Stomach (tissue), 9 donors: ENCODE results near the gene NAGPA. TPM values are rescaled to one million over a fixed set of nuclear protein-coding genes. Genes with fewer than 3 reads are reported as not detected.
A peak's percentile ranks its signal among the peaks of the same experiment; 100 is the strongest.

Source experiments
- DNase-seq, 2 donors: peaks; one replicate each; pipeline versions ENCODE4 v3.0.0 to v3.0.0-alpha.2; 2013 to 2019
- H3K27ac ChIP-seq, 5 donors: fragments of 200-600 bp in 4 of 5; sonication (generic) in 4 of 5; one replicate each; pipeline ENCODE4 v1.5.1; 2013 to 2019; ENCODE audit warnings: mild to moderate bottlenecking in 1 of 5, moderate library complexity in 1 of 5
- H3K27me3 ChIP-seq, 3 donors: fragments of 200-600 bp; sonication (generic); one replicate each; pipeline ENCODE4 v1.5.1; 2017 to 2019; ENCODE audit warnings: mixed run types in 1 of 3
- H3K36me3 ChIP-seq, 4 donors: fragments of 200-600 bp; sonication (generic); 1 replicate in 3 of 4; 2 replicates in 1 of 4; pipeline ENCODE4 v1.5.1; 2016 to 2019
- H3K4me1 ChIP-seq, 4 donors: fragments of 200-600 bp; sonication (generic); one replicate each; pipeline ENCODE4 v1.5.1; 2016 to 2019
- H3K4me3 ChIP-seq, 4 donors: fragments of 200-600 bp; sonication (generic) in 3 of 4; one replicate each; pipeline ENCODE4 v1.5.1; 2016 to 2019; ENCODE audit warnings: mild to moderate bottlenecking in 1 of 4
- H3K9me3 ChIP-seq, 4 donors: fragments of 200-600 bp; sonication (generic); one replicate each; pipeline ENCODE4 v1.5.1; 2016 to 2019
- EP300 ChIP-seq: sonication (generic); formaldehyde crosslinking; IDR thresholded peaks from one replicate; pipeline ENCODE4 v1.6.1; 2017; ENCODE audit warnings: antibody characterized with exemption
- POLR2A ChIP-seq, 4 donors: fragments of 450-650 bp; IDR thresholded peaks; one replicate each; pipeline ENCODE4 v1.6.1; 2016; ENCODE audit warnings: antibody characterized with exemption in 4 of 4, control low read depth in 2 of 4, mild to moderate bottlenecking in 1 of 4, moderate library complexity in 1 of 4
- POLR2AphosphoS5 ChIP-seq, 3 donors: sonication (generic); formaldehyde crosslinking; IDR thresholded peaks; one replicate each; pipeline ENCODE4 v1.6.1; 2016; ENCODE audit warnings: antibody characterized with exemption in 3 of 3
- WGBS, 5 donors: extraction: QIAGEN DNeasy Blood & Tissue Kit in 3 of 5; methylation state at CpG; one replicate each; pipeline versions ENCODE4 v1.1.5 to v1.1.7; 2013 to 2018; 5-methylcytosine and 5-hydroxymethylcytosine counted together
- intact Hi-C: fragments of 100-400 bp; cut with DNase I; formaldehyde crosslinking; loops from one replicate; pipeline ENCODE4 v1.15.1; 2023; ENCODE audit warnings: low total_unique reads
- polyA plus RNA-seq, 3 donors: library from polyadenylated mRNA; stranded (reverse); fragments of 200-250 nt; gene quantifications; one replicate each; pipeline ENCODE4 v1.2.3, GENCODE V29; 2013
- total RNA-seq, 5 donors: library from RNA; depleted of rRNA; stranded (reverse); fragments of >200 nt; gene quantifications; one replicate each; pipeline versions ENCODE4 v1.1.0 to v1.2.3, GENCODE V29; 2014 to 2016
- TF ChIP-seq, protein P1 (sequence below), 7 experiments: fragments of 450-650 bp in 4 of 7; fragments of 200-600 bp in 3 of 7; sonication (generic) in 3 of 7; IDR thresholded peaks; one replicate each; pipeline ENCODE4 v1.5.1; 2016 to 2019; ENCODE audit warnings: antibody characterized with exemption in 7 of 7, control low read depth in 2 of 7, mild to moderate bottlenecking in 1 of 7
- donor health status: healthy with polysubstance abuse.
- donor health status: Bipolar disorder and iron deficiency.
- donor health status: healthy.

Gene NAGPA
- total and polyA plus RNA-seq, 8 donors = 10.0 to 139 (median 24.2) TPM

GRCh38 chr16:5035909-5036227 is 2.1 kb upstream of the NAGPA start:
- intact Hi-C loops = no loop called here
- no peak for DNase-seq
- Histone ChIP-seq H3K9me3 (no peaks in the 10 kb centered on the region), H3K4me3 (no peak overlapping the region), H3K27me3 (no peaks in the 10 kb centered on the region), H3K4me1 (peaks cover 25 to 50% (median 46%) of the 10 kb centered on the region in 4 donors), H3K27ac (peak overlapping the region; percentile 34 to 88 (median 41)), H3K36me3 (peaks cover 0 to 11% (median 6%) of the 10 kb centered on the region in 4 donors)
- no peak for TF ChIP-seq EP300
- TF ChIP-seq, protein P1, sequence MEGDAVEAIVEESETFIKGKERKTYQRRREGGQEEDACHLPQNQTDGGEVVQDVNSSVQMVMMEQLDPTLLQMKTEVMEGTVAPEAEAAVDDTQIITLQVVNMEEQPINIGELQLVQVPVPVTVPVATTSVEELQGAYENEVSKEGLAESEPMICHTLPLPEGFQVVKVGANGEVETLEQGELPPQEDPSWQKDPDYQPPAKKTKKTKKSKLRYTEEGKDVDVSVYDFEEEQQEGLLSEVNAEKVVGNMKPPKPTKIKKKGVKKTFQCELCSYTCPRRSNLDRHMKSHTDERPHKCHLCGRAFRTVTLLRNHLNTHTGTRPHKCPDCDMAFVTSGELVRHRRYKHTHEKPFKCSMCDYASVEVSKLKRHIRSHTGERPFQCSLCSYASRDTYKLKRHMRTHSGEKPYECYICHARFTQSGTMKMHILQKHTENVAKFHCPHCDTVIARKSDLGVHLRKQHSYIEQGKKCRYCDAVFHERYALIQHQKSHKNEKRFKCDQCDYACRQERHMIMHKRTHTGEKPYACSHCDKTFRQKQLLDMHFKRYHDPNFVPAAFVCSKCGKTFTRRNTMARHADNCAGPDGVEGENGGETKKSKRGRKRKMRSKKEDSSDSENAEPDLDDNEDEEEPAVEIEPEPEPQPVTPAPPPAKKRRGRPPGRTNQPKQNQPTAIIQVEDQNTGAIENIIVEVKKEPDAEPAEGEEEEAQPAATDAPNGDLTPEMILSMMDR (IDR thresholded peaks at IDR 0.05) = no peak
- no peak for TF ChIP-seq POLR2AphosphoS5 (IDR thresholded peaks at IDR 0.05)
- TF ChIP-seq POLR2A (IDR thresholded peaks at IDR 0.05) = no peak
- WGBS, 5 donors = 44 to 61% (median 56%) methylated on average over 1 of the region's 1 CpG

- WGBS, 5 donors = 5 to 14% (median 11%) methylated on average over 2 of the region's 2 CpGs
- peak overlapping the region; percentile 66 to 98 (median 90) for H3K4me3 ChIP-seq
- no peak for DNase-seq
Measured at GRCh38 chr16:5034167-5034523, 410 bp upstream of the NAGPA start.

DNA sequence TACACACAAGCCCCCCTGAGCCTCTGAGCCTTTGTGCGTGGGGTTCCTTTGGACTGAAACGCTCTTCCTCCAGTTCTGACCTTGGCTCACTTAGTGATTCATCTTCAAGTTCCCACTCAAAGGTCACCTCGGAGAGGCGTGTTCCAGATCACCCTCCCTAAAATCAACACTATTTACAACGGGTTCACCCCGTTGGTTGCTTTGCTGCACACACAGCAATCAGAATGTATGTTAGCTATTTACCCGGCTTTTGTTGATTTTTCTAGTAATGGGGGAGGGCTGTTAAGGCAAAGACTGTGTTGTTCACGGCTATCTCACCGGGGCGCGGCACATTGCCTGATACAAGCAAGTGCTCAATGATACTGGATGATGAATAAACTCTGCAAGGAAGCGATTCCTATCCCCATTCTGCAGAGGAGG is 977 bp downstream of the NAGPA start:
- Histone ChIP-seq H3K36me3 (peaks cover 9 to 42% (median 33%) of the 10 kb centered on the region in 4 donors), H3K27ac (peak overlapping the region; percentile 81 to 88 (median 84)), H3K27me3 (no peaks in the 10 kb centered on the region), H3K9me3 (no peaks in the 10 kb centered on the region), H3K4me1 (peaks cover 25 to 50% (median 46%) of the 10 kb centered on the region in 4 donors), H3K4me3 (peak overlapping the region; percentile 66 to 98 (median 90))
- peak; percentile 40 to 77 for DNase-seq
- intact Hi-C loops = no loop called here
- 16 to 34% (median 20%) methylated on average over 11 to 12 of the region's 12 CpGs for WGBS, 5 donors
- TF ChIP-seq POLR2AphosphoS5 (IDR thresholded peaks at IDR 0.05) = peak in 1 of 3 donors; percentile 63
- TF ChIP-seq, protein P1 (IDR thresholded peaks at IDR 0.05) = no peak

More at GRCh38 chr16:5034167-5034523, 410 bp upstream of the NAGPA start:
- no peak for TF ChIP-seq EP300
- Histone ChIP-seq H3K4me1 (peaks cover 25 to 50% (median 46%) of the 10 kb centered on the region in 4 donors), H3K36me3 (peaks cover 0 to 28% (median 20%) of the 10 kb centered on the region in 4 donors), H3K9me3 (no peaks in the 10 kb centered on the region), H3K27me3 (no peaks in the 10 kb centered on the region), H3K27ac (peak overlapping the region in 4 of 5 donors; percentile 81 to 88 (median 83))
- intact Hi-C loops = no loop called here

DNA sequence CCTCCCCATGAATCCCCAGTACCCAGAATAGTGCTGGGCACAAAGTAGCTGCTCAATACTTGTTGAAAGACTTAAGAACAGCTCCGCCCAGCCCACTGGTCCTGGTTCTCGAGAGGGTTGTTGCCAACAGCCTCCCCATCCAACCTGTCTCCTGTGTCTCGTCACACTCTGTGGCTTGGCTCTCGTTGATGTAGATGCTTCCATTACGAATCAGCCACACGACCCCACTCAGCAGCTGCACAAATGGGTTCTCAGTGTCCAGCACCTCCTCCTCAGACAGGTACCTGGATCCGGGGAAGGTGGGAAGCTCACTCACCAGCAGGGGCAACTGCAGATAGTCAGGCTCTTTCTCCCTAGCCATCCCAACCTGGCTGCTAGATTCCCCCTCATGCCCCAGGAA is 2.1 kb downstream of the NAGPA start:
- Histone ChIP-seq H3K36me3 (peaks cover 18 to 53% (median 45%) of the 10 kb centered on the region in 4 donors), H3K4me1 (peaks cover 25 to 46% (median 44%) of the 10 kb centered on the region in 4 donors), H3K27me3 (no peaks in the 10 kb centered on the region), H3K9me3 (no peaks in the 10 kb centered on the region), H3K27ac (no peak overlapping the region), H3K4me3 (no peak overlapping the region)
- WGBS, 5 donors = 79 to 88% (median 86%) methylated on average over 7 of the region's 7 CpGs
- no peak for TF ChIP-seq EP300
- no peak for TF ChIP-seq POLR2A (IDR thresholded peaks at IDR 0.05)
- no peak for TF ChIP-seq POLR2AphosphoS5 (IDR thresholded peaks at IDR 0.05)
- TF ChIP-seq, protein P1 (IDR thresholded peaks at IDR 0.05) = no peak
- no peak for DNase-seq
- intact Hi-C loops = no loop called here

DNA sequence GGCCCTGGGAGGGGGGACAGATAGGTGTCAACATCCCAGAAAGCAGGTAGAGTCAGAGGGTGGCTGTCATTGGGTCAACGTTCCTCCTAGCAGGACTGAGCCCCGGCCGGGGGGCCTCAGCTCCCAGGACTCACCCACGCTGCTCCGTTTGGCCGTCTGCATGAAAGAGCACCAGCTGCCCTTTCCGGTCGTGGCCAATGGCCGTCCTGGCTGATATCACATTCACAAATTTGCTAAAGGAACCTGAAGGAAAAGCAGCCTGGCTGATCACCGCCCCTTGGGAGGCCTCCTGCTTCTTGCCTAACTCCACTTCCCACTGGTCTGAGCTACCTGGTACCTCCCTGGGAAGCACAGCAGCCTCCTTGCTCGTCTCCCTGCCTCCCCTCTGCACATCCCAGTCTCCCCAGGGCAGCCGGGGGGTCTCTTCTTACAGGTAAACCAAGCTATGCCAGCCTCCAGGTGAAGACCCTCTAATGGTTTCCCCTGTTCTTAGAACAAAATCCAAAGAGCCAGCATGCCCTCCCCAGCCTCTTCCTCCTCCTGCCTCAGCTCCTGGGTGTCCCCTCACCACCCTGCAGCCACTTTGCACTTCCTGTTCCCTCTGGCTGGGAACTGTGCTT is 3.4 kb downstream of the NAGPA start:
- Histone ChIP-seq H3K27ac (no peak overlapping the region), H3K27me3 (no peaks in the 10 kb centered on the region), H3K4me3 (no peak overlapping the region), H3K9me3 (no peaks in the 10 kb centered on the region), H3K36me3 (peaks cover 18 to 56% (median 48%) of the 10 kb centered on the region in 4 donors), H3K4me1 (peaks cover 23 to 37% (median 33%) of the 10 kb centered on the region in 4 donors)
- 77 to 90% (median 86%) methylated on average over 8 to 12 of the region's 12 CpGs for WGBS, 5 donors
- DNase-seq = no peak
- intact Hi-C loops = no loop called here
- TF ChIP-seq POLR2A (IDR thresholded peaks at IDR 0.05) = no peak
- TF ChIP-seq, protein P1 (IDR thresholded peaks at IDR 0.05) = no peak
- no peak for TF ChIP-seq EP300
- no peak for TF ChIP-seq POLR2AphosphoS5 (IDR thresholded peaks at IDR 0.05)
